Activated CD4-positive, alpha-beta T cell treated with anti-CD3 and anti-CD28 coated beads for 24 hours (primary cell): ENCODE measurements around the gene PGS1.
A peak's percentile ranks its signal among the peaks of the same experiment; 100 is the strongest.

Experiments used
- DNase-seq, 2 donors: peaks; one replicate each; pipeline ENCODE4 v3.0.0-alpha.2; 2020; ENCODE audit warnings: low read depth in 2 of 2

PGS1 gene

GRCh38 chr17:78408476-78409050 is 30.1 kb downstream of the PGS1 start:
- DNase-seq: no peak

DNA sequence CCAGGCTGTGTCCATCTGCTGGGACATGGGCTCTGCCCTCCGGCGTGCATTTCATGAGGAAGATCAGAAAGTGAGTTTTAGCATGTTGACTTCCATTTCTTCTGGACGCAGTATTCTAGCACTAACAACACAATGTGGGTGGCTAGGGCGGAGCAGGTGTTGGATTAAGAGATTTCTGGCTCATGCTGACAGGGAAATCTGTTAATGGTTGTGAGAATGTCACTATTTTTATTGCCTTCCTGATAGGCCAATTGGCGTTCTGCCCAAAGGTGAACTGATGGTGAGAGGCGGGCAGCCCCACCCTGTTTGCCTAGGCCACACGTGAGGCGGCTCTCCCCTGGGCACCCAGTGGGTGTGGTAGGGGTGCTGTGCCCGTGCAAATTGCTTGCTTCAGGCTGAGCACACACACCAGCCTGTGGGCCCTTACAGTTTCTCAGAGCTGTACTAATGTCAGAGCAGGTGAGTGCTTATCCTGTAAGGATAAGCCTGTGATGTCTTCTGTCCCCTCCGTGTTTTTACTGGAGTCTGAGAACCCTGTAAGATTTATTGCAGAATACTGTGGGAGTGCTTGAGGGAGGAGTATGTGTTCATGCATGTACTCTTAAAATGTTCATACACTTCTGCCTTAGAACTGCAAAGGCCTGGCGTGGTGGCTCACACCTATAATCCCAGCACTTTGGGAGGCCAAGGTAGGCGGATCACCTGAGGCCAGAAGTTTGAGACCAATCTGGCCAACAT is 30.9 kb downstream of the PGS1 start:
- no peak for DNase-seq

- DNase-seq: no peak
These were observed 32.9 kb downstream of the PGS1 start for GRCh38 chr17:78411241-78411857.

GRCh38 chr17:78412403-78412802 is 34.0 kb downstream of the PGS1 start:
- peak in 1 of 2 donors; percentile 15 for DNase-seq

DNA sequence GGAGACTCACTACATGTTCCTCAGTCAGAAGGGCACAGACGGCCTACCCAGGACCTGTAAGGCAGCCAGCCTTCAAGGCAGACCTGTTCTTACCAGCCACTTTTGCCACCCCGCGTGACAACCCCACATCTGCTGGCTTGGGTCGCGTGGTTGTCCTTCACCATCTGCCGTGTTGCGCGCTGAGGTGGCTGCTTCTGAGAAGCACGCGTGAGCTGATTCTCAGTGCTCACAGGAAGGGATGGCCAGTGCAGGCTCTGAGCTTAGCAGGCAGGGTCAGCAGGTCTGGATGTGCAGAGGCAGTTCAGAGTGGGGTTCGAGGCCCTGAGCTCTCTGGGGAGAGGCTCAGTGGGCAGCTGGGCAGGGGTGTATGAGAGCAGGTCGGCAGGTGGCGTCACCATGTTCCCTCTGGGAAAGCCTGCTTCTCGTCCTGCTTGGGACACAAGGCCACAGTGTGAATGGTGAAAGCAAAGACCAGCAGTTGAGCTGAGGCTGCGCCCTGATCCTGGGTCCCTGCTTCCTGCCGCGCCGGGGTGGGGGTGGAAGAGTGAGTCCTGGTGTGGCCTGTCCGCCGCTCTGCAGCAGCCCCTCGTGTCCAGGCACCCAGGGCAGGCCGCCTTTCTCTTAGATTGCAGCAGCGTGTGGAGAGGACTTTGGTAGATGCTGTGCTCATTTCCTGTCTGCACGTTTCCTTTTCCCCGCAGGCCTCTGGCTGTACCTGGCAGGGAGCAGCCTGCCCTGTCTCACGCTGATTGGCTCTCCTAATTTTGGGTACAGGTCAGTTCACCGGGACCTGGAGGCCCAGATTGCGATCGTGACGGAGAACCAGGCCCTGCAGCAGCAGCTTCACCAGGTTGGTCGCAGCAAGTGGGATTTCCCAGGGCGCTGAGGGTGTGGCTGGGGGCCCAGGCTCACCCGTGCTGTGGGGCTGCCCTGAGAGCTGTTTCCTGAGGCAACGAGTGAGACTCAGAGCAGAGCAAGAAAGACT is 36.0 kb downstream of the PGS1 start:
- peak in 1 of 2 donors; percentile 15 for DNase-seq

DNA sequence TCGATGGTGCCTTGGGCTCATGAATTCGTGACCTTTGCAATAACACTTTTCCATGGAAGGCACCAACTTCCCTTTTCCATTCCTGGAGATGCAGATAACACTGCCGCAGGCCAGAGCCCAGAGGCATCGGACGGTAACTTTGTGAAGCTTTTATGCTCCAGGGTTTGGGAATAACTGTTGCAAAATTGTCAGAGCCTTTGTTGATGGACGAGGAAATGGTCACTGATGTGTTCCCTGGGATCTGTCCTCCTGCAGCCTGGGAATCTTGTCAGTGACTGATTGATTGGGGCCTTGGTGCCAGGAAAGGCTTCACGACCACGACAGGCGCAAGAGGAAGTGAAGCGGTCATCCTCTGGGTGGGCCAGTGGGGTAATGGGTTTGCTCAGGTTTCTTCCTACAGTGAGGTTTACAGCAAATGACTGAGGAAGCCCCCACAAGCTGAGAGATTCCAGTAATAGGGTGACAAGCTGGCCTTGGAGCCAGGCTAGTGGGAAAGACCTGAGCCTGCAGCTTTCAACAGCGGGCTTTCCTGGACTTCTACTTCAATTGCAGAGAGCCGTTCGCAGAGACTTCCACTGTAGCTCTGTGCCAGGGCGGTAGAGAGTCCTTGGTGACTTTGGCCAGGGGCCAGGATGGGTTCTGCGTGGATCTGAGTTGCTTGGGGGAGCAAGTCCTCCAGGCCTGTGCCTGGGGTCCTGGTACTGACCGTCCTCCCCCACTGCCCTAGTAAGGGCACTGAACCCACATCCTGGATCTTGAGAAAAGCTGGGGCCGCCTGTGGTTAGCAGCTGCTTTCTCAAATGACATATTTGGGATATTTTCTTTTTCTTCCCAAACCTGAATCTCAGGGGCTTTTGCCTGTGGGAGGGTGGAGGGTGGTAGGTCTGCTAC is 37.6 kb downstream of the PGS1 start:
- no peak for DNase-seq

GRCh38 chr17:78416791-78417530 is 38.5 kb downstream of the PGS1 start:
- DNase-seq: no peak

DNA sequence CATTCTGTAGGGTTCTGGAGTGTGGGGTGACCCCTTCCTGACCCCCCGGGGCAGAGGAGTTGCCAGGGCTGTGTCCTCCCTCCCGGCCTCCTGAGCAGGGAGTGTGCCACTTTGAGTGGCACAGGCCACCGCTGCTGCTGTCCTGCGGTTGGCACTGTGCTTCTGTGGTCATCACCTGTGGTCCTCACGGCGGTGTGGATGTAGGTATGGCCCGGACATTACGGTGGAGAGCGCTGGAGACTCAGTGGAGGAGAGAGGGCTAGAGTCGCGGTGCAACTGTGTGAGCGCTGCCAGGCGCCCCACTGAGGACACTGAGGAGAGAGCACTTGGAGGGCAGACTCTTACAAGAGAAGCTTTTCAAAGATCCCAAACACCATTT is 39.1 kb downstream of the PGS1 start:
- no peak for DNase-seq

DNA sequence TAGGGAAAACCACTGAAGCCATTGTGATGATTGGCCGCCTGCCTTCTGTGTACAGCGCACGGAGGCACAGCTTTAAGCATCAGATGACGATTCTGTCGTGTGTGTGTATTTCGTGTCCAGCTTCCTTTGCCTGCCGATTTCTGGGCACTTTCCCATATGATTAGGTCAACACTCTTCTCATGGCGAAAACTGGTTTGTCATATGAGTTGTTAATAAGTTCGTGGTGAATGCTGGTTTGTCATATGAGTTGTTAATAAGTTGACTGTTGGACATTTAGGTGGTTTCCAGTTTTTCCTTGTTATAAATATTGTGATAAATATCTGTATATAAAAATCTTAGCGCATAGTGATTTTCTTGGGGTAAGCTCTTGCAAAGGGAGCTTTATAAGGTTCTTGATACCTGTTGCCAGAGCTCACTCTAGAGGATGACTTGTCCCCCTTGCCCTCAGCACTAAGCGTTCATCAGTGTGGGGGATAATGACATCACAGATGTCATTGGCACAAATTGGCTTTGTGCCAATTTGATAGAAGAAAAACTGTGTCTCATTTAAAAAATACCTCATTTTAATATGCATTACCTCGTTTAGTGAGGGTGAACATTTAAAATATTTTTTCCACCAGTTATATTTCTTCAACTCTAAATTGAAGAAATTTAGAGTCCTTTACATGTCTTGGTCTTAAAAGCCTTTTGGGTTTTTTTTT is 40.0 kb downstream of the PGS1 start:
- no peak for DNase-seq

DNA sequence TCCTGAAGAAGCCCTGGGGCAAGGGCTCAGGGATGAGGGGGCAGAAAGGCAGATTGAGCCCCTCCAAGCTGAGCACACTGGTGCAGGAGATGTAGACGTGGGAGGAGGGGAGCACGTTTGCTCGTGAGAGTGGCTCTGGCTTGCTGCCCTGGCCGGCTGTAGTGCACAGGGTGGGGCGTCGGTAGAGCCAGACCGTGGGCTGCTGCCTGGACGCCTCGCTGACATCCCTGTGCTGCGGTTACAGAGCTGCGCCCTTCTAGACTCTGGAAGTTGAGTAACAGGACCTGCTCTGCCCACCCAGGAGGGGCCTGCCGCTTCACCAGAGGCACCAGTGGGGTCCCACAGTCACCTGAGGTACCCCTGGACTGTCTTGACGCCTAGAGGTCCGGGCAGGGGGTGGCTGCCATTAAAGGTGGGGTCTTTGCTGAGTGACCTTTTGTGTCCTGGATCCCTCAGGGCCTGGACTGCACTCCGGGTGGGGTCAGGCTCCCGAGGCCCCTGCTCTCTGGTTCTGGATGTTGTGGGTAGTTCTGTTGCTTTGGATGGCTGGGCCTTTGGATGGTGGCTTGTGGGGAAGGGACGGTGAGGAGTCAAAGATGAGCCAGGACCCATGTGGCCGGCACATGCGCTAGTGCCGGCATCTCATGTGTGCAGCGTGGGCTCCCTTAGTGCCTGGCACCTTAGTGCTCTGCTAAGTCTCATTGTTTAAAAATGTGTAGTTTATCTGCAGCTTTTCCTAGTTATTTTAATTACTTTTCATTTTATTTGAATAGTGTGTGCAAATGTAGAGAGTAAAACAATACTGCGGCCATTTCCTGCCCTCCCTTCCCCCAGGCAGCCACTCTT is 41.7 kb downstream of the PGS1 start:
- no peak for DNase-seq

GRCh38 chr17:78421084-78421533 is 42.7 kb downstream of the PGS1 start:
- no peak for DNase-seq

GRCh38 chr17:78421534-78422266 is 43.3 kb downstream of the PGS1 start:
- DNase-seq: peak; percentile 65 to 66

GRCh38 chr17:78422267-78422605 is 43.8 kb downstream of the PGS1 start:
- no peak for DNase-seq

- no peak for DNase-seq
These were observed 44.6 kb downstream of the PGS1 start for GRCh38 chr17:78422872-78423588.

GRCh38 chr17:78423961-78424675 is 45.7 kb downstream of the PGS1 start:
- DNase-seq: no peak

GRCh38 chr17:78425429-78425828 is 47.0 kb downstream of the PGS1 start:
- no peak for DNase-seq
